AG20443 (cell line): ENCODE measurements around the gene TUBA1B.

Source experiments
- DNase-seq: peaks from one replicate; pipeline ENCODE4 v3.0.0; 2012; ENCODE audit warnings: low spot score, mixed read lengths

TUBA1B gene

DNA sequence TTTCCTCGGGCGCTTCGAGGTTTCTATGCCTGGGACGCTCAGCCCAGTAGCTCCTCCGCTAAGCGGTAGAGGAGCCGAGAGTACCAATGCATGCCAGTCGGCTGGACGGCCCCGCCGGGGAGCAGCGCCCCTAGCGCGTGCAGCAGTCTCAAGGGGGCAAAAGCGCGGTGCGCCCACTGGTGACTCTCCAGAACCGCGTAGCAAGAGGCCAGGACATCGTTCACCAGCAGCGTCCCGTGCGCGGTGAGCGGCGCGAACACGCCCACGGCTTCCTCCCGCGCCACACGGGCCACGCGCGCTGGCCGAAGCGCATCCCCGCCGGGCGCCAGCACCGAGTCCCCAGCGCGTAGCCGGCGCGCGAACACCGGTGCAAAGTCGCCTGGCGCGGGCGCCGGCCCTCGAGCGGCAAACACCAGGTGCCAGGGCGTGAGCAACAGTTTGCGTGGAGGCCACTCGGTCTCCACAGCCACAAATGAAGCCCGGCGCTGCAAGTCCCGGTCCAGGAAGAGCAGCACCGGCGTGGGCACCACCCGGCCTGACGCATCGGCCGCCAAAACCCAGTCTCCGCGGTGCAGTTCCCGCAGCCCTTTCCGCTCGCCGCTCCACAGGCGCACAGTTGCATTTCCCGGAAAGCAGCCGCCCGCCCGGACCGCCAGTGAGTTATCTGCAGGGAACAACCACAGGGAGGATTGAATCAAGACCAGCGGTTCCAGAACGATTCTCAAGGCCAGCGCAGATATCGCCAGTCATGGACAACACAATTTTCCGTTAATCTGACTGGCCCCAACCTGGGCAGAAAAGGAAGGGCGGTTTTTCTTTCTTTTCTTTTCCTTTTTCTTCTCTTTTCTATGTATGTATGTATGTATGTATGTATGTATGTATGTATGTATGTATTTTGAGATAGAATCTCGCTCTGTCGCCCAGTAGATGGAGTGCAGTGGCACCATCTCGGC, 41.1 kb downstream of the TUBA1B start:
- peak; percentile 60 for DNase-seq

DNA sequence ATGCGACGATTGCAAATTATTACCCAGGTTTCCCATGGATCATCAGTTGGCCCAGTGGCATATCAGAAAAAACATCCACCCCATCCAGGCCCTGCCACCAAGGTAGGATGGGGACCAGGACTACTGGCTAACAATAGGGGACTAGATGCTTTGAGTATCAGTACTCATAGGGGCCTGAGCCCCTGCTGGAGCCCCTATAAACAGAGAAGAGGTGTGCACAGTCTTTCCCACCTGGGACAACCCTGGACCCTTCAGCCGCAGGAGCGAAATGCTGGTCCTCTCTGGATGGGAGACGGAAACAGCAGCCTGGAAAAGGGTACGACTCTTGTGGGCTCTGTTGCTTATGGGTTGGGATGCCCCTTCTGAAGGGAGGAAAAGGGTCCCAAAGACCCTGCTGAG, 42.3 kb downstream of the TUBA1B start:
- DNase-seq, result no peak

DNA sequence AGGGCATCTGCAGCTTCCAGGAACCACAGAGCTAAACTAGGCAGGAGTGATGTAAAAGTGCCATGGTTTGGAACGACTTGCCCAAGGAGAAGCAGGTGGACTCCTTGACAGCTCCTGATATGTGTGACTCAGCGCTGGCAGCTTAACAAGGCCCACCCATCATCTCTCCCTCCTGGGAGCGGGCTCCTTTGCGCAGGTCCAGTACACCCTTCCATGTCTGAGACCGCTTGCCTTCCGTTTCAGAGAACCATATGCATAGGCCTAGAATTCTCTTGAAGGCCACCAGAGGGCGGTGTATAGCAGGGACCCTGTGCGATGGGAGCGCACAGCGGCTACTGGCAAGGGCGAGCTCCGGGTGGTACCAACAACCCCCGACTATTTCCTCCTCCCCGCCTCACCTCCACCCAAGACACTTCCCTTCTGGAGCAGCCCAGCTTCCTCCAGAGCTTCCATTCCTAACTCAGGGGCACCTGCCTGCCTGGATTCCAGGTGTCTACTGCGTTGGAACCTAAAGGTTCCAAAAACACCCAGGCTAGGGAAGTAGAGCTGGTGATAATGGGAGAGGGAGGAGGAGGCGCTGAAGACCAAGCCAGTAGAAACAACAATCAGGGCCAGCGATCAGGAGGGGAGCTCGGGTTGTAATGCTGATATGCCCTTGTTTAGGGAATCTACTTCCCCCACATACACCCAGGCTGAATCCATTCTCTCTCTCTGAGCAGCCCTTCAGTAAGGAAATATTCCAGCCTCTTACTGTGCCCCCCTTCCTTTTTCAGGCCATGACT, 42.9 kb downstream of the TUBA1B start:
- DNase-seq, result peak; percentile 85

DNA sequence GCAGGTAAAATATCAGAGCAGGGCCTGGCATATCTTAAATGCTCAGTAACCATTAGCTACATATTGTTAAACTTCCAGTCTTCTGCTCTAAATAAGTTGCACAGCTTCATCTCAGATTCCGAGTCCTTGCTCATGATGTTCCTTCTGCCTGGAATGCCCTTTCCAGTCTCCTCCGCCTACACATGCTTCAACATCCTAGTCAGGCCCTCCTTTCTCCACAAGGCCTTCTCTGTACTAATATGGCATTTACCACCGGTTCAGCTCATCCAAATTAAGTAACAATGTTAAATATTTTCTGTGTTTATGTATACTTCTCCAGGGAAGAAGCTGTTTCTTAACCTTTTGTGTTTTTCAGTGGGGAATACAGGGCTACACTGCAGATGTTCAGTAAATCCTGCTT, 45.1 kb downstream of the TUBA1B start:
- DNase-seq, result peak; percentile 40

DNA sequence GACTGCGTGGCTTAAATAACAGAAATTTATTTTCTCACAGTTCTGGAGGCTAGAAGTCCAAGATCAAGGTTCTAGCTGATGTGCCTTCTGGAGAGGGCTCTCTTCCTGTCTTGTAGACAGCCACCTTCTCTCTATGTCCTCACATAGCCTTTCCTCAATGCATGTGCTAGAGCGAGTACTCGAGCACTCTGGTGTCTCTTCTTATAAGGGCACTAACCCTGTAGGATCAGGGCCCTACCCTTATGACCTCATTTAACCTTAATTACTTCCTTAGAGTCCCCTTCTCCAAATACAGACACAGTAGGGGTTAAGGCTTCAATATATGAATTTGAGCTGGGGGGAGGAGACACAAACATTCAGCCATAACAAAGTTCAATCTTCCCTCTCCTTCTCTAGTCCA, 46.8 kb downstream of the TUBA1B start:
- DNase-seq, result no peak

DNA sequence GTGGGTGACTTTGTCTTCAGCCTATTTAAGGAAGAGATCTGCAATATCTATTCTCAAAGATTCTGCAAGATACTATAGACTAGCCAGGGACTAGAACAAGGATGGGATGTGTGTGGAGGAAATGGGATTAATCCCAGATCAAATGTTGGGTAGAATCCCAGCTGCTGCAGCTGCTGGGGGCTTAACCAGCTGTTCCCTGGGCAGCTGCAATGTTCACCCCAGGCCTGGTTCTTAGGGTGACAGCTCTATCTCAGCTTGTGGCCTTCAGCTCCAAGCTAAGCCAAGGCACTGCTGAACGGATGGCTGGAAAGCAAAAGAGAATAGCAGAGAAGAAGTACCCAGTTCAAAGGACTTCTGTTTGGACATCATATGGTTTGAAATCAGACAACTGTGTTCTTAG, 51.4 kb downstream of the TUBA1B start:
- no peak for DNase-seq
